ENCODE data around the gene PTAFR.

GRCh38 chr1:28148880-28149195 is 27.7 kb downstream of the PTAFR start:
- TF ChIP-seq POLR2A (IDR thresholded peaks at IDR 0.05; ENCODE audit: control extremely low read depth in 1 of 2, low read depth in 2 of 2, low read length in 2 of 2) (no peak), RNF2 (IDR thresholded peaks at IDR 0.05; ENCODE audit: borderline replicate concordance, low read depth, low read length, missing control alignments, poor library complexity, severe bottlenecking) (no peak)
